Neuronal stem cell (in vitro differentiated cells): ENCODE measurements around the gene SLC10A3.

Experiments
- DNase-seq: peaks from one replicate; pipeline ENCODE4 v3.0.0-alpha.2; 2013; ENCODE audit warnings: low spot score
- H2AFZ ChIP-seq: one replicate; pipeline ENCODE4 v1.6.1; 2013; ENCODE audit warnings: mild to moderate bottlenecking, low read length, inconsistent platforms
- H2AK5ac ChIP-seq: 2 replicates; pipeline ENCODE4 v1.6.1; 2013; ENCODE audit warnings: low read depth, mild to moderate bottlenecking, inconsistent platforms, low read length, moderate library complexity, mixed read lengths
- H2BK120ac ChIP-seq: 2 replicates; pipeline ENCODE4 v1.6.1; 2013; ENCODE audit warnings: low read depth, mild to moderate bottlenecking, inconsistent platforms, low read length, moderate library complexity, mixed read lengths
- H2BK12ac ChIP-seq: one replicate; pipeline ENCODE4 v1.6.1; 2013; ENCODE audit warnings: low read length, inconsistent platforms
- H2BK15ac ChIP-seq: 2 replicates; pipeline ENCODE4 v1.6.1; 2013; ENCODE audit warnings: mild to moderate bottlenecking, low read length, inconsistent platforms, mixed read lengths
- H2BK5ac ChIP-seq: one replicate; pipeline ENCODE4 v1.6.1; 2013; ENCODE audit warnings: inconsistent platforms, mild to moderate bottlenecking, low read length, moderate library complexity
- H3K14ac ChIP-seq: one replicate; pipeline ENCODE4 v1.6.1; 2013; ENCODE audit warnings: low read length, inconsistent platforms
- H3K18ac ChIP-seq: 2 replicates; pipeline ENCODE4 v1.6.1; 2013; ENCODE audit warnings: low read length, inconsistent platforms
- H3K23ac ChIP-seq: 2 replicates; pipeline ENCODE4 v1.6.1; 2013; ENCODE audit warnings: low read depth, mild to moderate bottlenecking, mixed read lengths, low read length, inconsistent platforms; ENCODE audit not compliant: poor library complexity
- H3K27ac ChIP-seq: replicated peaks from 3 replicates; pipeline ENCODE4 v1.5.1; 2013; ENCODE audit warnings: low read length, inconsistent platforms
- H3K27me3 ChIP-seq, 3 experiments: 2 replicates each; pipeline ENCODE4 v1.6.1; 2013; ENCODE audit warnings: low read length in 3 of 3, mild to moderate bottlenecking in 2 of 3, inconsistent platforms in 1 of 3, low read depth in 1 of 3, mixed read lengths in 1 of 3, moderate library complexity in 1 of 3; ENCODE audit not compliant: control insufficient read depth in 3 of 3, insufficient read depth in 3 of 3
- H3K36me3 ChIP-seq, 2 donors: replicated peaks in 1 of 2; 2 replicates each; pipeline ENCODE4 v1.6.1; 2013; ENCODE audit warnings: low read length in 2 of 2; ENCODE audit not compliant: control insufficient read depth in 2 of 2, insufficient read depth in 2 of 2
- H3K4ac ChIP-seq: 2 replicates; pipeline ENCODE4 v1.6.1; 2013; ENCODE audit warnings: inconsistent platforms, mild to moderate bottlenecking, low read length, moderate library complexity
- H3K4me1 ChIP-seq, 2 donors: 1 replicate in 1 of 2; 2 replicates in 1 of 2; pipeline ENCODE4 v1.6.1; 2013; ENCODE audit warnings: low read length in 2 of 2, low read depth in 1 of 2; ENCODE audit not compliant: control insufficient read depth in 2 of 2, insufficient read depth in 1 of 2
- H3K4me2 ChIP-seq: one replicate; pipeline ENCODE4 v1.6.1; 2013; ENCODE audit warnings: mild to moderate bottlenecking, low read length, inconsistent platforms; ENCODE audit not compliant: insufficient read depth, poor library complexity, severe bottlenecking
- H3K4me3 ChIP-seq, 2 donors: 2 replicates each; pipeline ENCODE4 v1.5.1; 2013; ENCODE audit warnings: low read length in 2 of 2, mild to moderate bottlenecking in 2 of 2, inconsistent platforms in 1 of 2, moderate library complexity in 1 of 2
- H3K79me1 ChIP-seq: one replicate; pipeline ENCODE4 v1.6.1; 2013; ENCODE audit warnings: low read depth, mild to moderate bottlenecking, inconsistent platforms, low read length, moderate library complexity
- H3K9ac ChIP-seq: one replicate; pipeline ENCODE4 v1.6.1; 2013; ENCODE audit warnings: mild to moderate bottlenecking, low read depth, low read length, inconsistent platforms; ENCODE audit not compliant: poor library complexity
- H3K9me3 ChIP-seq, 2 donors: replicated peaks in 1 of 2; 2 replicates each; pipeline versions ENCODE3 to v1.6.1; 2013; ENCODE audit warnings: low read length in 2 of 2, mild to moderate bottlenecking in 2 of 2, inconsistent platforms in 1 of 2, low read depth in 1 of 2, mixed read lengths in 1 of 2, moderate library complexity in 1 of 2; ENCODE audit not compliant: control insufficient read depth in 2 of 2, insufficient read depth in 1 of 2
- H4K8ac ChIP-seq: one replicate; pipeline ENCODE4 v1.6.1; 2013; ENCODE audit warnings: low read depth, mild to moderate bottlenecking, inconsistent platforms, low read length, moderate library complexity
- H4K91ac ChIP-seq: one replicate; pipeline ENCODE4 v1.6.1; 2013; ENCODE audit warnings: low read length, low read depth, mild to moderate bottlenecking, inconsistent platforms; ENCODE audit not compliant: poor library complexity
- WGBS, 2 donors: extraction: QIAGEN DNeasy Blood & Tissue Kit; methylation state at CpG; one replicate each; pipeline ENCODE4 v1.1.7; 2013; ENCODE audit warnings: missing lambda C conversion rate in 2 of 2, mixed read lengths in 1 of 2; ENCODE audit not compliant: insufficient read length in 2 of 2, insufficient replicate concordance in 1 of 2; ENCODE audit errors: extremely low coverage in 2 of 2; 5-methylcytosine and 5-hydroxymethylcytosine counted together

Gene SLC10A3

GRCh38 chrX:154515090-154515965 lies 24.9 kb upstream of the SLC10A3 start:
- Histone ChIP-seq H4K91ac (no peak overlapping the region), H2BK15ac (no peak overlapping the region), H4K8ac (no peak overlapping the region), H3K18ac (no peak overlapping the region), H3K9ac (peak overlapping the region; percentile 60), H3K14ac (no peak overlapping the region), H3K23ac (no peak overlapping the region), H3K4me2 (peak overlapping the region; percentile 77), H2BK12ac (no peak overlapping the region), H2BK5ac (no peak overlapping the region), H2BK120ac (no peak overlapping the region), H3K27me3 (no peaks in the 10 kb centered on the region), H3K27ac (no peak overlapping the region), H3K4me1 (peaks cover 5 to 10% of the 10 kb centered on the region in 2 donors), H2AFZ (peak overlapping the region; percentile 88), H3K4me3 (peak overlapping the region; percentile 68 to 91), H2AK5ac (no peak overlapping the region), H3K79me1 (no peaks in the 10 kb centered on the region), H3K36me3 (peaks cover 0 to 4% of the 10 kb centered on the region in 2 donors), H3K9me3 (no peaks in the 10 kb centered on the region), H3K4ac (peak overlapping the region; percentile 53)
- WGBS, 2 donors, result no CpG with 5 or more reads among the region's 34 CpGs
- no peak for DNase-seq

- no peak overlapping the region for H3K14ac ChIP-seq
- DNase-seq, result no peak
- H3K9me3 ChIP-seq, result no peaks in the 10 kb centered on the region
- no peak overlapping the region for H3K4ac ChIP-seq
- no peak overlapping the region for H3K4me3 ChIP-seq
- no peak overlapping the region for H3K23ac ChIP-seq
- H2AK5ac ChIP-seq, result no peak overlapping the region
- no peak overlapping the region for H3K18ac ChIP-seq
- H3K36me3 ChIP-seq, result peaks cover 0 to 8% of the 10 kb centered on the region in 2 donors
- H2BK12ac ChIP-seq, result no peak overlapping the region
- no peak overlapping the region for H3K9ac ChIP-seq
- WGBS, 2 donors, result no CpG with 5 or more reads among the region's 2 CpGs
- no peak overlapping the region for H2BK120ac ChIP-seq
- H3K4me2 ChIP-seq, result no peak overlapping the region
- H2BK5ac ChIP-seq, result no peak overlapping the region
- H3K27ac ChIP-seq, result no peak overlapping the region
- no peak overlapping the region for H2AFZ ChIP-seq
- no peaks in the 10 kb centered on the region for H3K79me1 ChIP-seq
- no peak overlapping the region for H4K8ac ChIP-seq
- no peak overlapping the region for H2BK15ac ChIP-seq
- no peak overlapping the region for H4K91ac ChIP-seq
- H3K27me3 ChIP-seq, result no peaks in the 10 kb centered on the region
- peaks cover 5 to 10% of the 10 kb centered on the region in 2 donors for H3K4me1 ChIP-seq
These were observed 23.3 kb upstream of the SLC10A3 start for GRCh38 chrX:154513716-154514115.

GRCh38 chrX:154512879-154513553 lies 22.6 kb upstream of the SLC10A3 start:
- Histone ChIP-seq H3K9ac (no peak overlapping the region), H3K79me1 (no peaks in the 10 kb centered on the region), H3K4ac (no peak overlapping the region), H2BK5ac (no peak overlapping the region), H3K27ac (no peak overlapping the region), H3K4me1 (peaks cover 5 to 9% of the 10 kb centered on the region in 2 donors), H2BK120ac (no peak overlapping the region), H4K8ac (no peak overlapping the region), H2BK12ac (no peak overlapping the region), H4K91ac (no peak overlapping the region), H3K23ac (no peak overlapping the region), H3K36me3 (peaks cover 0 to 13% of the 10 kb centered on the region in 2 donors), H2AK5ac (no peak overlapping the region), H3K18ac (no peak overlapping the region), H2AFZ (no peak overlapping the region), H3K27me3 (no peaks in the 10 kb centered on the region), H3K9me3 (no peaks in the 10 kb centered on the region), H3K14ac (no peak overlapping the region), H3K4me3 (no peak overlapping the region), H3K4me2 (no peak overlapping the region), H2BK15ac (no peak overlapping the region)
- no peak for DNase-seq
- no CpG with 5 or more reads among the region's 16 CpGs for WGBS, 2 donors

GRCh38 chrX:154511761-154512160 lies 21.3 kb upstream of the SLC10A3 start:
- no peak overlapping the region for H3K4me3 ChIP-seq
- no peak overlapping the region for H2AK5ac ChIP-seq
- no peak overlapping the region for H2BK5ac ChIP-seq
- no peak overlapping the region for H3K23ac ChIP-seq
- no peak overlapping the region for H2BK120ac ChIP-seq
- no peak overlapping the region for H3K9ac ChIP-seq
- H3K4ac ChIP-seq, result no peak overlapping the region
- no peak overlapping the region for H2AFZ ChIP-seq
- H4K91ac ChIP-seq, result no peak overlapping the region
- H3K4me1 ChIP-seq, result no peaks in the 10 kb centered on the region
- H3K27ac ChIP-seq, result no peak overlapping the region
- DNase-seq, result no peak
- no peaks in the 10 kb centered on the region for H3K79me1 ChIP-seq
- no CpG with 5 or more reads among the region's 12 CpGs for WGBS, 2 donors
- no peaks in the 10 kb centered on the region for H3K9me3 ChIP-seq
- no peak overlapping the region for H2BK15ac ChIP-seq
- H2BK12ac ChIP-seq, result no peak overlapping the region
- H3K14ac ChIP-seq, result no peak overlapping the region
- H3K27me3 ChIP-seq, result no peaks in the 10 kb centered on the region
- H3K18ac ChIP-seq, result no peak overlapping the region
- no peak overlapping the region for H4K8ac ChIP-seq
- no peak overlapping the region for H3K4me2 ChIP-seq
- peaks cover 0 to 15% of the 10 kb centered on the region in 2 donors for H3K36me3 ChIP-seq
